H1 (cell line): ENCODE data around the gene SLC16A8. TPM values are rescaled to one million over a fixed set of nuclear protein-coding genes. Genes with fewer than 3 reads are reported as not detected.

ENCODE experiments used
- ASH2L ChIP-seq: fragments of 200-600, 300-600 bp; sonication (generic); IDR thresholded peaks from one replicate; pipeline ENCODE4 v1.7.1; 2017; ENCODE audit warnings: low read length
- CBX8 ChIP-seq: fragments of 300-800, 300-1000 bp; sonication (generic); IDR thresholded peaks from 2 replicates; pipeline ENCODE4 v1.7.1; 2016; ENCODE audit warnings: low read depth, low read length, borderline replicate concordance
- CHD2 ChIP-seq: IDR thresholded peaks from 2 replicates; pipeline ENCODE4 v1.6.1; 2012; ENCODE audit warnings: low read length, improper control_type of control experiment
- GABPA ChIP-seq: IDR thresholded peaks from 2 replicates; pipeline ENCODE4 v1.6.1; 2011; ENCODE audit warnings: mild to moderate bottlenecking, low read length, moderate library complexity, borderline replicate concordance; ENCODE audit not compliant: insufficient read depth
- HDAC2 ChIP-seq, 2 experiments: fragments of 300-600 bp in 1 of 2; sonication (generic) in 1 of 2; IDR thresholded peaks; 2 replicates each; pipeline ENCODE4 v1.6.1; 2011 to 2012; ENCODE audit warnings: low read depth in 2 of 2, low read length in 2 of 2, mild to moderate bottlenecking in 2 of 2, moderate library complexity in 2 of 2, borderline replicate concordance in 1 of 2, inconsistent platforms in 1 of 2
- MAFK ChIP-seq: IDR thresholded peaks from 2 replicates; pipeline ENCODE4 v1.6.1; 2012; ENCODE audit warnings: low read depth, mild to moderate bottlenecking, improper control_type of control experiment, low read length
- USF2 ChIP-seq: IDR thresholded peaks from 2 replicates; pipeline ENCODE4 v1.6.1; 2011; ENCODE audit warnings: low read length, improper control_type of control experiment
- polyA plus RNA-seq, 7 experiments: library from polyadenylated mRNA; depleted of rRNA in 3 of 7; stranded (reverse) in 5 of 7; unstranded in 2 of 7; fragments of >200 nt in 5 of 7; fragments of 200-250 nt in 2 of 7; gene quantifications; 1 replicate in 5 of 7; 2 replicates in 1 of 7; 4 replicates in 1 of 7; pipeline versions ENCODE4 v1.2.1 to v1.2.3, GENCODE V29; 2011 to 2013; ENCODE audit warnings: missing spikeins in 2 of 7, mixed read lengths in 2 of 7
- total RNA-seq: library from RNA; stranded (reverse); fragmentation: NEBNext Ultra II Directional; extraction: Animal tissue kit (Norgen Biotek cat#: 25700); gene quantifications from 2 replicates; pipeline ENCODE4 v1.2.1, GENCODE V29; 2021
- TF ChIP-seq, protein P1 (sequence below): fragments of 300-600 bp; sonication (generic); IDR thresholded peaks from 2 replicates; pipeline ENCODE4 v1.7.1; 2012; ENCODE audit warnings: low read length, moderate library complexity, mild to moderate bottlenecking, inconsistent platforms; ENCODE audit not compliant: insufficient replicate concordance

Gene SLC16A8
- total and polyA plus RNA-seq, 2 of the 8 experiments (the other 6 are each of a cell fraction or from before 2014, with no cell fraction given): 0.70 TPM; not detected in 1

GRCh38 chr22:38129021-38129420 is 45.0 kb upstream of the SLC16A8 start (continued):
- TF ChIP-seq USF2: no peak
- no peak for TF ChIP-seq MAFK
- no peak for TF ChIP-seq ASH2L
- no peak for TF ChIP-seq HDAC2 (IDR thresholded peaks at IDR 0.05; ENCODE audit: borderline replicate concordance in 1 of 2, low read depth in 2 of 2, low read length in 2 of 2)
- TF ChIP-seq CHD2: no peak
- no peak for TF ChIP-seq GABPA
- TF ChIP-seq, protein P1, sequence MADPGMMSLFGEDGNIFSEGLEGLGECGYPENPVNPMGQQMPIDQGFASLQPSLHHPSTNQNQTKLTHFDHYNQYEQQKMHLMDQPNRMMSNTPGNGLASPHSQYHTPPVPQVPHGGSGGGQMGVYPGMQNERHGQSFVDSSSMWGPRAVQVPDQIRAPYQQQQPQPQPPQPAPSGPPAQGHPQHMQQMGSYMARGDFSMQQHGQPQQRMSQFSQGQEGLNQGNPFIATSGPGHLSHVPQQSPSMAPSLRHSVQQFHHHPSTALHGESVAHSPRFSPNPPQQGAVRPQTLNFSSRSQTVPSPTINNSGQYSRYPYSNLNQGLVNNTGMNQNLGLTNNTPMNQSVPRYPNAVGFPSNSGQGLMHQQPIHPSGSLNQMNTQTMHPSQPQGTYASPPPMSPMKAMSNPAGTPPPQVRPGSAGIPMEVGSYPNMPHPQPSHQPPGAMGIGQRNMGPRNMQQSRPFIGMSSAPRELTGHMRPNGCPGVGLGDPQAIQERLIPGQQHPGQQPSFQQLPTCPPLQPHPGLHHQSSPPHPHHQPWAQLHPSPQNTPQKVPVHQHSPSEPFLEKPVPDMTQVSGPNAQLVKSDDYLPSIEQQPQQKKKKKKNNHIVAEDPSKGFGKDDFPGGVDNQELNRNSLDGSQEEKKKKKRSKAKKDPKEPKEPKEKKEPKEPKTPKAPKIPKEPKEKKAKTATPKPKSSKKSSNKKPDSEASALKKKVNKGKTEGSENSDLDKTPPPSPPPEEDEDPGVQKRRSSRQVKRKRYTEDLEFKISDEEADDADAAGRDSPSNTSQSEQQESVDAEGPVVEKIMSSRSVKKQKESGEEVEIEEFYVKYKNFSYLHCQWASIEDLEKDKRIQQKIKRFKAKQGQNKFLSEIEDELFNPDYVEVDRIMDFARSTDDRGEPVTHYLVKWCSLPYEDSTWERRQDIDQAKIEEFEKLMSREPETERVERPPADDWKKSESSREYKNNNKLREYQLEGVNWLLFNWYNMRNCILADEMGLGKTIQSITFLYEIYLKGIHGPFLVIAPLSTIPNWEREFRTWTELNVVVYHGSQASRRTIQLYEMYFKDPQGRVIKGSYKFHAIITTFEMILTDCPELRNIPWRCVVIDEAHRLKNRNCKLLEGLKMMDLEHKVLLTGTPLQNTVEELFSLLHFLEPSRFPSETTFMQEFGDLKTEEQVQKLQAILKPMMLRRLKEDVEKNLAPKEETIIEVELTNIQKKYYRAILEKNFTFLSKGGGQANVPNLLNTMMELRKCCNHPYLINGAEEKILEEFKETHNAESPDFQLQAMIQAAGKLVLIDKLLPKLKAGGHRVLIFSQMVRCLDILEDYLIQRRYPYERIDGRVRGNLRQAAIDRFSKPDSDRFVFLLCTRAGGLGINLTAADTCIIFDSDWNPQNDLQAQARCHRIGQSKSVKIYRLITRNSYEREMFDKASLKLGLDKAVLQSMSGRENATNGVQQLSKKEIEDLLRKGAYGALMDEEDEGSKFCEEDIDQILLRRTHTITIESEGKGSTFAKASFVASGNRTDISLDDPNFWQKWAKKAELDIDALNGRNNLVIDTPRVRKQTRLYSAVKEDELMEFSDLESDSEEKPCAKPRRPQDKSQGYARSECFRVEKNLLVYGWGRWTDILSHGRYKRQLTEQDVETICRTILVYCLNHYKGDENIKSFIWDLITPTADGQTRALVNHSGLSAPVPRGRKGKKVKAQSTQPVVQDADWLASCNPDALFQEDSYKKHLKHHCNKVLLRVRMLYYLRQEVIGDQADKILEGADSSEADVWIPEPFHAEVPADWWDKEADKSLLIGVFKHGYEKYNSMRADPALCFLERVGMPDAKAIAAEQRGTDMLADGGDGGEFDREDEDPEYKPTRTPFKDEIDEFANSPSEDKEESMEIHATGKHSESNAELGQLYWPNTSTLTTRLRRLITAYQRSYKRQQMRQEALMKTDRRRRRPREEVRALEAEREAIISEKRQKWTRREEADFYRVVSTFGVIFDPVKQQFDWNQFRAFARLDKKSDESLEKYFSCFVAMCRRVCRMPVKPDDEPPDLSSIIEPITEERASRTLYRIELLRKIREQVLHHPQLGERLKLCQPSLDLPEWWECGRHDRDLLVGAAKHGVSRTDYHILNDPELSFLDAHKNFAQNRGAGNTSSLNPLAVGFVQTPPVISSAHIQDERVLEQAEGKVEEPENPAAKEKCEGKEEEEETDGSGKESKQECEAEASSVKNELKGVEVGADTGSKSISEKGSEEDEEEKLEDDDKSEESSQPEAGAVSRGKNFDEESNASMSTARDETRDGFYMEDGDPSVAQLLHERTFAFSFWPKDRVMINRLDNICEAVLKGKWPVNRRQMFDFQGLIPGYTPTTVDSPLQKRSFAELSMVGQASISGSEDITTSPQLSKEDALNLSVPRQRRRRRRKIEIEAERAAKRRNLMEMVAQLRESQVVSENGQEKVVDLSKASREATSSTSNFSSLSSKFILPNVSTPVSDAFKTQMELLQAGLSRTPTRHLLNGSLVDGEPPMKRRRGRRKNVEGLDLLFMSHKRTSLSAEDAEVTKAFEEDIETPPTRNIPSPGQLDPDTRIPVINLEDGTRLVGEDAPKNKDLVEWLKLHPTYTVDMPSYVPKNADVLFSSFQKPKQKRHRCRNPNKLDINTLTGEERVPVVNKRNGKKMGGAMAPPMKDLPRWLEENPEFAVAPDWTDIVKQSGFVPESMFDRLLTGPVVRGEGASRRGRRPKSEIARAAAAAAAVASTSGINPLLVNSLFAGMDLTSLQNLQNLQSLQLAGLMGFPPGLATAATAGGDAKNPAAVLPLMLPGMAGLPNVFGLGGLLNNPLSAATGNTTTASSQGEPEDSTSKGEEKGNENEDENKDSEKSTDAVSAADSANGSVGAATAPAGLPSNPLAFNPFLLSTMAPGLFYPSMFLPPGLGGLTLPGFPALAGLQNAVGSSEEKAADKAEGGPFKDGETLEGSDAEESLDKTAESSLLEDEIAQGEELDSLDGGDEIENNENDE: no peak
- TF ChIP-seq CBX8: no peak
